ENCODE results near the gene PTCH1.

DNA sequence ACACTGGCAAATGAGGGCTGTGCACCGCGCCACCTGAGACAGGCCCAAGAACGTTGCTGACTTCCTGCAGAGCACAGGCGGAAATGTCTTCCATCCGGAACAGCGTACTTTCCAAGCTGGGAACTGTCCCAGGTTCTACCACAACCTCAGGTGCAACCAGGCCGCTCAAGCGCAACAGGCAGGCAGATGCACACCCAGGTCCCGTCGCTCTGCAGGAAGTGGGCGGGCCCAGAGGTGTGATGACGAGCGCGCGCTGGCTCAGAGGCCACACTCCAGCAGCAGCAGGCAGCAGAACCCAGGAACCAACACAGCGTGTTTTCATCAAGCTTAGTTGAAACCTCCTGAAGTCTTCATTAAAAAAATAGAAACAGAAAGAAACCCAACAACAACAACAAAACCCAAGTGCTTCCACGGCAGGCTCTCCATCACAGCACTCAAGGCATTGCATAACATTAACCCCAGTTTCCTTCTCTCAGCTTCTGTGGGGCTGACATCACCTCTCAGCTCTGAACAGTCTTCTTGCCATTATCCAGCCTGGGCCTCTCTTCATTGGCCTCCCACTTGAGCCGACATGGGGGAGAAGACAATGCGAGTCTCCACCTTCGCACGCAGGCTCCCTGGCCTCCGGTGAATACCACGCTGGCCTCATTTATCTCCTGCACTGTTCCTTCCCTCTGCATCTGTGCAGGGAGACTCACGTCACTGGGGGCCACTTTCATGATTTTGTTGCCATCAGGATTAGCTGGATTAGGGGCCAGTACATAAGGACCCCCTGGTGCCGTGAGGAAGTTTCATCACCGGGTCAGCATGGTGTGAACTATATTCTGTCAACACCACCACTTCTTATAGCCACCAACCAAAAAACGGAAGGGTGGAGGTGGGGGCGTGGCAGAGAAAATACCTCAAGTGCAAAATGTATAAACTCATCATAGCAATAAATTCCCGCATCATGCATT, 22.1 kb downstream of the PTCH1 start:
- TF ChIP-seq, protein P1, sequence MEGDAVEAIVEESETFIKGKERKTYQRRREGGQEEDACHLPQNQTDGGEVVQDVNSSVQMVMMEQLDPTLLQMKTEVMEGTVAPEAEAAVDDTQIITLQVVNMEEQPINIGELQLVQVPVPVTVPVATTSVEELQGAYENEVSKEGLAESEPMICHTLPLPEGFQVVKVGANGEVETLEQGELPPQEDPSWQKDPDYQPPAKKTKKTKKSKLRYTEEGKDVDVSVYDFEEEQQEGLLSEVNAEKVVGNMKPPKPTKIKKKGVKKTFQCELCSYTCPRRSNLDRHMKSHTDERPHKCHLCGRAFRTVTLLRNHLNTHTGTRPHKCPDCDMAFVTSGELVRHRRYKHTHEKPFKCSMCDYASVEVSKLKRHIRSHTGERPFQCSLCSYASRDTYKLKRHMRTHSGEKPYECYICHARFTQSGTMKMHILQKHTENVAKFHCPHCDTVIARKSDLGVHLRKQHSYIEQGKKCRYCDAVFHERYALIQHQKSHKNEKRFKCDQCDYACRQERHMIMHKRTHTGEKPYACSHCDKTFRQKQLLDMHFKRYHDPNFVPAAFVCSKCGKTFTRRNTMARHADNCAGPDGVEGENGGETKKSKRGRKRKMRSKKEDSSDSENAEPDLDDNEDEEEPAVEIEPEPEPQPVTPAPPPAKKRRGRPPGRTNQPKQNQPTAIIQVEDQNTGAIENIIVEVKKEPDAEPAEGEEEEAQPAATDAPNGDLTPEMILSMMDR (conservative IDR thresholded peaks at IDR 0.05): no peak
- TF ChIP-seq EZH2 (IDR thresholded peaks at IDR 0.05; ENCODE audit: low read depth): no peak

Data from PC-9 (cell line).